Measurements from ENCODE around the gene TGM4. TPM values are rescaled to one million over a fixed set of nuclear protein-coding genes. Genes with fewer than 3 reads are reported as not detected.

Gene TGM4
- 0.13 to 0.23 TPM (median 0.19 TPM) in 5 replicates for total RNA-seq (2022; extraction: Qiagen RNA extraction)

DNA sequence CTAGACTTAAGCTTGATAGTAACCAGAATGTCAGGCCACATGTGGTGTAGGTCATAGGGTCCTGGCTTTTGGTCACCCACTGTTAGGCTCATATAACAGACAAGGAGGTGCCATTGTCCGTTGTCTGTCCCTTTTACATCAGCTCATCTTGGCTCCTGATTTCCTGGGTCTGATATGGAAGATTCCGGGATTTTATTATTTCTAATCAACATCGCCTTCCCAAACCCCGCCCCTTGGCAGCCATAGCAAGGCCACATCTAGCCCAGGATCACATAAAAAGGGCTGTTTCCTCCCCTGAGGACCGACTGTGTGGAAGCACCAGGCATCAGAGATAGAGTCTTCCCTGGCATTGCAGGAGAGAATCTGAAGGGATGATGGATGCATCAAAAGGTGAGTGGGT is at the start of gene TGM4:
Gene TGM4 (plus strand): TSS at position 301 of the 400 bp plus-strand sequence. CDS start 71 bp downstream, at position 372.

DNA sequence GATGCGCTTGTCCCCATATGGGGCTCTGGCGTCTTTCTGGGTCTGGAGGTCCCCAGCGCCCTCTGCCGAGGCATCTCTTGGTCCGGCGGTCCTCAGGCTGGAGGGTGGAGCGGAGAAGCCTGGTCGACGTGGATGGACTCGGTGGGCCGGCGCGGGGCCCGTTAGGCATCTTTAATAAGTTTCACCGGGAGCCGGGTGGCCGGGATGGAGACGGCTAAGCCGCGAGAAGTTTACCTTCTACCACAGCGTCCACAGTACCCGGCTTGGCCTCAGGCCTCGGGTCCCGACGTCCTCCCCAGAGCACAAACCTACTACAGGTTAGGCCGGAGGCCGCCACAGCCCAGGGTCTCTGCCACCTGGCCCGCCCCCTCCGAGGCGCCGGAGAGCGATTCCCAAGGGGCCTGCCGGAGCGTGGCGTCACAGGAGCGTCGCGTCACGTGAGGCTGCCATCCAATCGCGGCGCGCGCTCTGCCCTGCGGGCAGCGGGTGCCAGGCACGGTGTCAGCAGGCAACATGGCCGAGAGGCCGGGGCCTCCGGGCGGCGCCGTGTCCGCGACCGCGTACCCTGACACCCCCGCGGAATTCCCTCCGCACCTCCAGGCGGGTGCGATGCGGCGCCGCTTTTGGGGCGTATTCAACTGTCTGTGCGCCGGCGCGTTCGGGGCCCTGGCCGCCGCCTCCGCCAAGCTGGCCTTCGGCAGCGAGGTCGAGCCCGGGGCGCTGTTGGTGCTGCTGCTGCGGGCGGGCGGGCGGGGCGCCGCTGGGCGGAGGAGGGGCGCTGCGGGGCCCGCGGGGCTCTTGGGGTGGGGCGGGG is 12.8 kb upstream of the TGM4 start, which contains the start of gene TMEM42:
Gene TMEM42 (plus strand): TSS at position 501 of the 814 bp plus-strand sequence. CDS start 13 bp downstream, at position 514.

Other genes starting within 250 kb of the TGM4 start
- gene ZNF197, start 249.6 kb upstream of the TGM4 start, total RNA-seq (2022; extraction: Qiagen RNA extraction), result 1.3 to 2.4 TPM (median 1.7 TPM) in 5 replicates
- 5.1 to 6.7 TPM (median 5.2 TPM) in 5 replicates for gene ZNF35, start 225.9 kb upstream of the TGM4 start, total RNA-seq (2022; extraction: Qiagen RNA extraction)
- gene ZNF502, start 161.9 kb upstream of the TGM4 start, total RNA-seq (2022; extraction: Qiagen RNA extraction), result 1.2 to 2.2 TPM (median 1.5 TPM) in 5 replicates
- not detected in 5 replicates for gene ZNF501, start 145.0 kb upstream of the TGM4 start, total RNA-seq (2022; extraction: Qiagen RNA extraction)
- 12.4 to 17.2 TPM (median 14.7 TPM) in 5 replicates for gene KIAA1143, start 113.0 kb upstream of the TGM4 start, total RNA-seq (2022; extraction: Qiagen RNA extraction)
- 7.4 to 12.6 TPM (median 7.8 TPM) in 5 replicates for gene KIF15, start 112.8 kb upstream of the TGM4 start, total RNA-seq (2022; extraction: Qiagen RNA extraction)
- 8.1 to 12.5 TPM (median 11.9 TPM) in 5 replicates for gene TMEM42, start 12.7 kb upstream of the TGM4 start, total RNA-seq (2022; extraction: Qiagen RNA extraction)
- gene ZDHHC3, start 101.6 kb downstream of the TGM4 start, total RNA-seq (2022; extraction: Qiagen RNA extraction), result 39.6 to 46.9 TPM (median 44.4 TPM) in 5 replicates
- 44.7 to 48.0 TPM (median 46.4 TPM) in 5 replicates for gene EXOSC7, start 101.6 kb downstream of the TGM4 start, total RNA-seq (2022; extraction: Qiagen RNA extraction)
- gene CLEC3B, start 151.7 kb downstream of the TGM4 start, total RNA-seq (2022; extraction: Qiagen RNA extraction), result 0.14 to 0.19 TPM in 2 of 5 replicates, not detected in the others

Measured in A549 treated with AZD2906 at 1 μM for 4 hours (cell line).